H1 (cell line): Measurements from ENCODE around the gene DNAJC2. TPM values are rescaled to one million over a fixed set of nuclear protein-coding genes. Genes with fewer than 3 reads are reported as not detected.

Experiments used
- CTCF ChIA-PET: fragments of 300-600 bp; sonication (Branson Sonifier 250); formaldehyde crosslinking; loops from one replicate; lab custom pipeline; 2021; ENCODE audit not compliant: partially characterized antibody; lab: Charles Lee
- POLR2A ChIA-PET: fragments of 300-600 bp; sonication (Branson Sonifier 250); formaldehyde crosslinking; loops from one replicate; lab custom pipeline; 2021; ENCODE audit warnings: inconsistent platforms; ENCODE audit not compliant: partially characterized antibody; lab: Charles Lee
- DNase-seq, 2 experiments: peaks; one replicate each; pipeline versions ENCODE4 v3.0.0 to v3.0.0-alpha.2; 2010 to 2022; ENCODE audit warnings: low spot score in 2 of 2, low read depth in 1 of 2, mixed read lengths in 1 of 2
- FAIRE-seq: peaks from 2 replicates; lab custom pipeline; 2011; peaks lifted over from hg19 to GRCh38; lab: Jason Lieb, UNC
- H2AFZ ChIP-seq: 2 replicates; pipeline ENCODE4 v1.8.1; 2012; ENCODE audit warnings: low read length, inconsistent platforms
- H2AK5ac ChIP-seq: 2 replicates; pipeline ENCODE4 v1.6.1; 2013; ENCODE audit warnings: low read depth, low read length
- H2BK120ac ChIP-seq: replicated peaks from 2 replicates; pipeline ENCODE3; 2013; ENCODE audit warnings: low read depth, low read length, inconsistent platforms
- H2BK12ac ChIP-seq: 2 replicates; pipeline ENCODE4 v1.6.1; 2013; ENCODE audit warnings: low read depth, low read length
- H2BK15ac ChIP-seq: 2 replicates; pipeline ENCODE4 v1.6.1; 2013; ENCODE audit warnings: low read length
- H2BK20ac ChIP-seq: 2 replicates; pipeline ENCODE4 v1.6.1; 2013; ENCODE audit warnings: low read length
- H2BK5ac ChIP-seq: 2 replicates; pipeline ENCODE4 v1.6.1; 2013; ENCODE audit warnings: low read depth, low read length
- H3K14ac ChIP-seq: 2 replicates; pipeline ENCODE4 v1.6.1; 2013; ENCODE audit warnings: inconsistent platforms; ENCODE audit not compliant: insufficient read length
- H3K18ac ChIP-seq: 2 replicates; pipeline ENCODE4 v1.6.1; 2013; ENCODE audit warnings: low read length; ENCODE audit errors: extremely low read depth
- H3K23ac ChIP-seq: 2 replicates; pipeline ENCODE4 v1.6.1; 2013; ENCODE audit warnings: inconsistent platforms; ENCODE audit not compliant: insufficient read length
- H3K23me2 ChIP-seq: 2 replicates; pipeline ENCODE4 v1.6.1; 2013; ENCODE audit warnings: low read depth, low read length
- H3K27ac ChIP-seq: 2 replicates; pipeline ENCODE4 v1.6.1; 2011; ENCODE audit warnings: low read depth, low read length, inconsistent platforms
- H3K27me3 ChIP-seq, 4 experiments: replicated peaks in 1 of 4; 1 replicate in 1 of 4; 2 replicates in 3 of 4; pipeline versions ENCODE4 v1.6.1 to v1.8.1; 2011 to 2013; ENCODE audit warnings: low read length in 3 of 4, mild to moderate bottlenecking in 3 of 4, inconsistent platforms in 2 of 4, mixed read lengths in 2 of 4, moderate library complexity in 1 of 4; ENCODE audit not compliant: control insufficient read depth in 3 of 4, insufficient read depth in 3 of 4; ENCODE audit errors: extremely low read depth in 1 of 4
- H3K36me3 ChIP-seq, 4 experiments: 2 replicates each; pipeline versions ENCODE4 v1.6.1 to v1.8.1; 2011 to 2013; ENCODE audit warnings: mild to moderate bottlenecking in 4 of 4, low read length in 3 of 4, moderate library complexity in 2 of 4, control low read depth in 1 of 4, inconsistent platforms in 1 of 4; ENCODE audit not compliant: insufficient read depth in 4 of 4, control insufficient read depth in 2 of 4
- H3K4ac ChIP-seq: replicated peaks from 2 replicates; pipeline ENCODE3; 2013; ENCODE audit warnings: low read length, low read depth, mixed read lengths, inconsistent platforms; ENCODE audit not compliant: insufficient read length
- H3K4me1 ChIP-seq, 4 experiments: replicated peaks in 1 of 4; 1 replicate in 1 of 4; 2 replicates in 3 of 4; pipeline versions ENCODE4 v1.6.1 to v1.8.1; 2011 to 2013; ENCODE audit warnings: low read length in 3 of 4, inconsistent platforms in 2 of 4, mixed read lengths in 1 of 4; ENCODE audit not compliant: insufficient read depth in 4 of 4, control insufficient read depth in 3 of 4
- H3K4me2 ChIP-seq, 2 experiments: 2 replicates each; pipeline versions ENCODE4 v1.6.1 to v1.8.1; 2011 to 2013; ENCODE audit warnings: low read depth in 2 of 2, low read length in 2 of 2, control low read depth in 1 of 2, inconsistent platforms in 1 of 2, mild to moderate bottlenecking in 1 of 2; ENCODE audit not compliant: insufficient read depth in 1 of 2
- H3K4me3 ChIP-seq, 4 experiments: fragments of 200-600, 300-600 bp in 1 of 4; sonication (generic), shearing (Covaris generic), sonication (Bioruptor Twin) in 1 of 4; 2 replicates each; pipeline versions ENCODE4 v1.5.1 to v1.8.1; 2011 to 2016; ENCODE audit warnings: low read length in 4 of 4, low read depth in 3 of 4, control low read depth in 2 of 4, inconsistent platforms in 2 of 4, mild to moderate bottlenecking in 2 of 4, mixed read lengths in 1 of 4, moderate library complexity in 1 of 4; ENCODE audit not compliant: insufficient read depth in 2 of 4; ENCODE audit errors: extremely low read depth in 1 of 4
- H3K56ac ChIP-seq: replicated peaks from 2 replicates; pipeline ENCODE3; 2013; ENCODE audit warnings: low read depth, mild to moderate bottlenecking, mixed read lengths, low read length, inconsistent platforms; ENCODE audit not compliant: insufficient read length
- H3K79me1 ChIP-seq: 2 replicates; pipeline ENCODE4 v1.6.1; 2013; ENCODE audit warnings: low read depth, low read length, control low read depth
- H3K79me2 ChIP-seq, 2 experiments: 2 replicates each; pipeline versions ENCODE4 v1.6.1 to v1.8.1; 2012 to 2013; ENCODE audit warnings: low read length in 2 of 2, mild to moderate bottlenecking in 2 of 2, inconsistent platforms in 1 of 2; ENCODE audit not compliant: insufficient read depth in 2 of 2, control insufficient read depth in 1 of 2
- H3K9ac ChIP-seq, 4 experiments: replicated peaks in 1 of 4; 1 replicate in 1 of 4; 2 replicates in 3 of 4; pipeline versions ENCODE4 v1.6.1 to v1.8.1; 2011 to 2013; ENCODE audit warnings: low read depth in 3 of 4, low read length in 3 of 4, control low read depth in 2 of 4, mild to moderate bottlenecking in 2 of 4, moderate library complexity in 2 of 4, inconsistent platforms in 1 of 4; ENCODE audit errors: extremely low read depth in 1 of 4
- H3K9me3 ChIP-seq, 2 experiments: 2 replicates each; pipeline versions ENCODE4 v1.6.1 to v1.8.1; 2012 to 2013; ENCODE audit warnings: mild to moderate bottlenecking in 2 of 2, moderate library complexity in 2 of 2, control low read depth in 1 of 2, inconsistent platforms in 1 of 2, low read depth in 1 of 2, low read length in 1 of 2, mixed read lengths in 1 of 2; ENCODE audit not compliant: insufficient read depth in 2 of 2
- H4K20me1 ChIP-seq, 2 experiments: replicated peaks in 1 of 2; 2 replicates each; pipeline versions ENCODE3 to v1.8.1; 2011 to 2013; ENCODE audit warnings: inconsistent platforms in 2 of 2, low read length in 2 of 2, mild to moderate bottlenecking in 1 of 2; ENCODE audit not compliant: insufficient read depth in 2 of 2, control insufficient read depth in 1 of 2
- H4K5ac ChIP-seq: 2 replicates; pipeline ENCODE4 v1.6.1; 2013; ENCODE audit warnings: low read length, low read depth, mixed read lengths, inconsistent platforms; ENCODE audit not compliant: insufficient read length
- H4K8ac ChIP-seq: 2 replicates; pipeline ENCODE4 v1.8.0; 2013; ENCODE audit warnings: mild to moderate bottlenecking, moderate library complexity, low read length, inconsistent platforms; ENCODE audit not compliant: insufficient read depth; ENCODE audit errors: extremely low read depth
- H4K91ac ChIP-seq: replicated peaks from 2 replicates; pipeline ENCODE3; 2013; ENCODE audit warnings: low read length, mixed read lengths, inconsistent platforms; ENCODE audit not compliant: insufficient read length
- ATF2 ChIP-seq: IDR thresholded peaks from 2 replicates; pipeline ENCODE4 v1.6.1; 2012; ENCODE audit warnings: low read length, inconsistent platforms
- CTBP2 ChIP-seq: IDR thresholded peaks from 2 replicates; pipeline ENCODE4 v1.7.0; 2011; ENCODE audit warnings: borderline replicate concordance, mild to moderate bottlenecking, moderate library complexity, mixed read lengths, low read length; ENCODE audit not compliant: insufficient read depth, insufficient read length
- GTF2F1 ChIP-seq: IDR thresholded peaks from 2 replicates; pipeline ENCODE4 v1.6.1; 2012; ENCODE audit warnings: low read depth, low read length, improper control_type of control experiment, borderline replicate concordance
- JUND ChIP-seq: IDR thresholded peaks from 2 replicates; pipeline ENCODE4 v1.6.1; 2011; ENCODE audit warnings: mild to moderate bottlenecking, improper control_type of control experiment, low read length
- KDM5A ChIP-seq: fragments of 200-600 bp; IDR thresholded peaks from 2 replicates; pipeline ENCODE4 v1.7.1; 2012; ENCODE audit warnings: mild to moderate bottlenecking, low read length, inconsistent platforms, mixed read lengths
- PHF8 ChIP-seq: fragments of 200-600 bp; sonication (generic); conservative IDR thresholded peaks from 2 replicates; pipeline ENCODE4 v1.7.1; 2012; ENCODE audit warnings: low read depth, mild to moderate bottlenecking, inconsistent platforms, low read length, moderate library complexity
- RBBP5 ChIP-seq: IDR thresholded peaks from 2 replicates; pipeline ENCODE4 v1.7.1; 2012; ENCODE audit warnings: low read depth, mild to moderate bottlenecking, inconsistent platforms, low read length, moderate library complexity, borderline replicate concordance
- SUZ12 ChIP-seq: fragments of 200-600 bp; sonication (generic); IDR thresholded peaks from 2 replicates; pipeline ENCODE4 v1.6.1; 2012; ENCODE audit warnings: mild to moderate bottlenecking, inconsistent platforms, low read length, moderate library complexity, mixed read lengths
- TAF1 ChIP-seq: IDR thresholded peaks from 2 replicates; pipeline ENCODE4 v1.6.1; 2011; ENCODE audit warnings: mild to moderate bottlenecking, low read depth, low read length
- ZNF274 ChIP-seq: IDR thresholded peaks from 2 replicates; pipeline ENCODE4 v1.7.0; 2012; ENCODE audit warnings: low read length, borderline replicate concordance; ENCODE audit errors: extremely low read depth
- WGBS, 2 experiments: shearing (Covaris generic) in 1 of 2; methylation state at CpG; one replicate each; pipeline versions ENCODE4 v1.1.6 to v1.1.7; 2013 to 2015; ENCODE audit warnings: low lambda C conversion rate in 2 of 2, mixed read lengths in 2 of 2, inconsistent platforms in 1 of 2, low coverage in 1 of 2, missing lambda C conversion rate in 1 of 2; ENCODE audit not compliant: insufficient replicate concordance in 2 of 2, insufficient coverage in 1 of 2, insufficient read length in 1 of 2; ENCODE audit errors: extremely low coverage in 1 of 2, missing lambda C conversion rate in 1 of 2; 5-methylcytosine and 5-hydroxymethylcytosine counted together
- polyA plus RNA-seq, 7 experiments: library from polyadenylated mRNA; depleted of rRNA in 3 of 7; stranded (reverse) in 5 of 7; unstranded in 2 of 7; fragments of >200 nt in 5 of 7; fragments of 200-250 nt in 2 of 7; gene quantifications; 1 replicate in 5 of 7; 2 replicates in 1 of 7; 4 replicates in 1 of 7; pipeline versions ENCODE4 v1.2.1 to v1.2.3, GENCODE V29; 2011 to 2013; ENCODE audit warnings: missing spikeins in 2 of 7, mixed read lengths in 2 of 7
- total RNA-seq: library from RNA; stranded (reverse); fragmentation: NEBNext Ultra II Directional; extraction: Animal tissue kit (Norgen Biotek cat#: 25700); gene quantifications from 2 replicates; pipeline ENCODE4 v1.2.1, GENCODE V29; 2021

Gene DNAJC2
- total and polyA plus RNA-seq, 2 of the 8 experiments (the other 6 are each of a cell fraction or from before 2014, with no cell fraction given): 9.8 to 42.2 TPM

- H3K4me2 ChIP-seq: no peak overlapping the region
- no peak overlapping the region for H3K4me3 ChIP-seq
- H2BK15ac ChIP-seq: no peak overlapping the region
- H3K56ac ChIP-seq: no peak overlapping the region
- H4K20me1 ChIP-seq: peaks cover 0 to 2% of the 10 kb centered on the region in 2 experiments
- no peak overlapping the region for H3K4ac ChIP-seq
- H3K23me2 ChIP-seq: no peaks in the 10 kb centered on the region
- no peak for FAIRE-seq
- ChIA-PET CTCF (no interaction called here), POLR2A (interaction anchor here (0.9 to 1.3 kb wide), 3 partner anchors 10 to 46 kb away, joined by 3 to 9 read pairs (median 4); partner anchors contain the start of gene PSMC2)
- no peak overlapping the region for H2AK5ac ChIP-seq
- H4K91ac ChIP-seq: no peak overlapping the region
- 97% methylated on average over 2 of the region's 2 CpGs; no CpG with 5 or more reads in 1 of the 2 experiments for WGBS, 2 experiments
- H3K36me3 ChIP-seq: peaks cover 6 to 75% (median 47%) of the 10 kb centered on the region in 4 experiments
- H3K4me1 ChIP-seq: peaks cover 0 to 5% (median 0%) of the 10 kb centered on the region in 4 experiments; a peak in 1 of 7 replicates
- H3K14ac ChIP-seq: no peak overlapping the region
- no peaks in the 10 kb centered on the region for H3K27me3 ChIP-seq
- no peak overlapping the region for H2BK5ac ChIP-seq
- no peak overlapping the region for H3K18ac ChIP-seq
- no peak overlapping the region for H4K8ac ChIP-seq
- no peak overlapping the region for H3K23ac ChIP-seq
- no peak overlapping the region for H3K27ac ChIP-seq
- H2AFZ ChIP-seq: no peak overlapping the region
- peaks cover 0 to 26% of the 10 kb centered on the region in 2 experiments; a peak in 3 of 4 replicates for H3K79me2 ChIP-seq
- H2BK12ac ChIP-seq: no peak overlapping the region
- H3K9ac ChIP-seq: no peak overlapping the region
- no peak overlapping the region for H4K5ac ChIP-seq
- no peak for DNase-seq
- no peaks in the 10 kb centered on the region for H3K9me3 ChIP-seq
- H2BK120ac ChIP-seq: no peak overlapping the region
- no peaks in the 10 kb centered on the region; the same call in 1 of the 2 replicates for H3K79me1 ChIP-seq
- no peak overlapping the region for H2BK20ac ChIP-seq
- TF ChIP-seq ATF2 (no peak), GTF2F1 (no peak), RBBP5 (no peak), JUND (no peak), SUZ12 (no peak), KDM5A (no peak), CTBP2 (no peak), TAF1 (no peak), ZNF274 (no peak), PHF8 (no peak)
These were observed 43.1 kb downstream of the DNAJC2 start for GRCh38 chr7:103301441-103301840.
